Endodermal cell (in vitro differentiated cells): ENCODE results near the gene CPE. TPM values are rescaled to one million over a fixed set of nuclear protein-coding genes. Genes with fewer than 3 reads are reported as not detected.

Source experiments
- DNase-seq: peaks from one replicate; pipeline ENCODE4 v3.0.0-alpha.2; 2017
- H3K27ac ChIP-seq: 2 replicates; pipeline ENCODE4 v1.5.1; 2013; ENCODE audit warnings: mild to moderate bottlenecking, low read depth, low read length, moderate library complexity
- H3K27me3 ChIP-seq: 2 replicates; pipeline ENCODE4 v1.6.1; 2013; ENCODE audit warnings: mild to moderate bottlenecking, low read length, moderate library complexity; ENCODE audit not compliant: insufficient read depth, control insufficient read depth, poor library complexity, severe bottlenecking
- H3K36me3 ChIP-seq: 2 replicates; pipeline ENCODE4 v1.7.0; 2013; ENCODE audit warnings: mild to moderate bottlenecking, low read length, moderate library complexity; ENCODE audit not compliant: control insufficient read depth, insufficient read depth
- H3K4me1 ChIP-seq: one replicate; pipeline ENCODE4 v1.7.0; 2013; ENCODE audit warnings: low read length; ENCODE audit not compliant: control insufficient read depth, insufficient read depth
- H3K4me3 ChIP-seq: 2 replicates; pipeline ENCODE4 v1.5.1; 2013; ENCODE audit warnings: mild to moderate bottlenecking, low read length, moderate library complexity
- H3K9ac ChIP-seq: 2 replicates; pipeline ENCODE4 v1.6.1; 2013; ENCODE audit warnings: mild to moderate bottlenecking, low read length, moderate library complexity; ENCODE audit not compliant: poor library complexity, severe bottlenecking; ENCODE audit errors: extremely low read depth
- H3K9me3 ChIP-seq: 2 replicates; pipeline ENCODE4 v1.6.1; 2013; ENCODE audit warnings: mild to moderate bottlenecking, low read length, moderate library complexity; ENCODE audit not compliant: control insufficient read depth
- H3K27ac Mint-ChIP-seq: 2 replicates; pipeline ENCODE4 v1.8.0; 2020; ENCODE audit warnings: mixed read lengths
- H3K27me3 Mint-ChIP-seq: 2 replicates; pipeline ENCODE4 v1.8.0; 2021; ENCODE audit warnings: mild to moderate bottlenecking, mixed read lengths; ENCODE audit not compliant: insufficient read depth
- H3K36me3 Mint-ChIP-seq: 2 replicates; pipeline ENCODE4 v1.8.0; 2020; ENCODE audit warnings: low read depth, mixed read lengths
- H3K4me1 Mint-ChIP-seq: 2 replicates; pipeline ENCODE4 v1.8.0; 2020; ENCODE audit warnings: mixed read lengths
- H3K4me3 Mint-ChIP-seq: 2 replicates; pipeline ENCODE4 v1.8.0; 2020; ENCODE audit warnings: mild to moderate bottlenecking, moderate library complexity, mixed read lengths
- H3K9me3 Mint-ChIP-seq: 2 replicates; pipeline ENCODE4 v1.8.0; 2020; ENCODE audit warnings: mild to moderate bottlenecking, mixed read lengths
- WGBS, 2 experiments: methylation state at CpG; one replicate each; pipeline versions ENCODE4 v1.1.5 to v1.1.7; 2013; ENCODE audit warnings: missing lambda C conversion rate in 2 of 2, mixed read lengths in 1 of 2; ENCODE audit not compliant: insufficient coverage in 1 of 2, insufficient read length in 1 of 2; 5-methylcytosine and 5-hydroxymethylcytosine counted together
- total RNA-seq, 2 donors: library from RNA; stranded (reverse); fragmentation: NEBNext Ultra II Directional in 1 of 2; extraction: Animal tissue kit (Norgen Biotek cat#: 25700) in 1 of 2; gene quantifications; 2 replicates in 1 of 2; 3 replicates in 1 of 2; pipeline ENCODE4 v1.2.1, GENCODE V29; 2021
- TF ChIP-seq, protein P1 (sequence below): fragments of 200-600 bp; sonication (generic); conservative IDR thresholded peaks from 2 replicates; pipeline ENCODE4 v1.5.0; 2021; ENCODE audit warnings: antibody characterized with exemption, mild to moderate bottlenecking

The CPE gene
- total RNA-seq, 2 donors from 2014 or later = 237 to 298 TPM

DNA sequence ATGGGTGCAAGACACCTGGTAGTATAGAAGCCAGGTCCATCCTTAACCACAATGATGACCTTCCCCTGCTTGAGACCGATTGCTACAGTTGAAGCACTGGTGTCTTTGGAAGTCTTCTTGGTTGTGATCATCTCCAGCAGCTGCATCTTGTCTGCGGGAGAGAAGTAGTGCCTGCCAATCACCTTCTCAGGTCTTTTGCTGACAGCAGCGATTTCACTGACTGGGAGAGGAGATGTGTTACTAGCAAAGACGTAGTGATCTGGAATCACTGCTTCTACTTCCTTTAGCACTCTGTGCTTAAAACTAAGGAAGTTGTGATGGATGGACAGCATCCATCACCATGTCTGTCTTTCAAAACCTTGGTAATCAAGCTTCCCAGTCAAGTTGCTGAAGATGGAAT is 25.9 kb downstream of the CPE start:
- H3K9me3 Mint-ChIP-seq = no peaks in the 10 kb centered on the region
- H3K27me3 Mint-ChIP-seq = no peaks in the 10 kb centered on the region
- Histone ChIP-seq H3K4me1 (no peaks in the 10 kb centered on the region), H3K4me3 (no peak overlapping the region), H3K36me3 (peaks cover 70% of the 10 kb centered on the region), H3K9me3 (no peaks in the 10 kb centered on the region), H3K9ac (no peak overlapping the region), H3K27me3 (no peaks in the 10 kb centered on the region), H3K27ac (no peak overlapping the region)
- TF ChIP-seq, protein P1, sequence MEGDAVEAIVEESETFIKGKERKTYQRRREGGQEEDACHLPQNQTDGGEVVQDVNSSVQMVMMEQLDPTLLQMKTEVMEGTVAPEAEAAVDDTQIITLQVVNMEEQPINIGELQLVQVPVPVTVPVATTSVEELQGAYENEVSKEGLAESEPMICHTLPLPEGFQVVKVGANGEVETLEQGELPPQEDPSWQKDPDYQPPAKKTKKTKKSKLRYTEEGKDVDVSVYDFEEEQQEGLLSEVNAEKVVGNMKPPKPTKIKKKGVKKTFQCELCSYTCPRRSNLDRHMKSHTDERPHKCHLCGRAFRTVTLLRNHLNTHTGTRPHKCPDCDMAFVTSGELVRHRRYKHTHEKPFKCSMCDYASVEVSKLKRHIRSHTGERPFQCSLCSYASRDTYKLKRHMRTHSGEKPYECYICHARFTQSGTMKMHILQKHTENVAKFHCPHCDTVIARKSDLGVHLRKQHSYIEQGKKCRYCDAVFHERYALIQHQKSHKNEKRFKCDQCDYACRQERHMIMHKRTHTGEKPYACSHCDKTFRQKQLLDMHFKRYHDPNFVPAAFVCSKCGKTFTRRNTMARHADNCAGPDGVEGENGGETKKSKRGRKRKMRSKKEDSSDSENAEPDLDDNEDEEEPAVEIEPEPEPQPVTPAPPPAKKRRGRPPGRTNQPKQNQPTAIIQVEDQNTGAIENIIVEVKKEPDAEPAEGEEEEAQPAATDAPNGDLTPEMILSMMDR = no peak
- no peak overlapping the region for H3K4me3 Mint-ChIP-seq
- H3K27ac Mint-ChIP-seq = no peak overlapping the region
- H3K4me1 Mint-ChIP-seq = peaks cover 6% of the 10 kb centered on the region
- DNase-seq = no peak
- WGBS, 2 experiments = 71 to 92% methylated on average over 1 to 4 of the region's 4 CpGs
- H3K36me3 Mint-ChIP-seq = peaks cover 46% of the 10 kb centered on the region

DNA sequence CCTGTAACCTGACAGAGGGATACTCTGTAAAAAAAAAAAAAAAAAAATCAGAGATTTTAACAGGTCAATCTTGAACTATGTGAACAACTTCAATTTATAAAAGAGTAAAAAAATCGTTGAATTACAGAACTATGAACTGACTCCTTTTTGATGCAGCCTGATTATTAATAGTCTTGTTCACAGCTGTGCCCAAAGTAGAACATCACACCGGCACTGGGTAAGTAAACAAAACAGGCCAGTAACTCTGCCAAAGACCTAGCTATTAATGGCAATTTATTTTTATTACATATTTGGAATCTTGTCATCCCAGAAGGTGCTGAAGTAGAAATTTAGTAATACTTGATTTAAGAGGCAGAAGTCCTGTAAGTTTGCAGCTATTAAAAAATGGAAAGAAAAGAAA is 31.4 kb downstream of the CPE start:
- Histone ChIP-seq H3K4me1 (no peaks in the 10 kb centered on the region), H3K4me3 (no peak overlapping the region), H3K27me3 (no peaks in the 10 kb centered on the region), H3K27ac (no peak overlapping the region), H3K9me3 (no peaks in the 10 kb centered on the region), H3K36me3 (peaks cover 61% of the 10 kb centered on the region), H3K9ac (no peak overlapping the region)
- Mint-ChIP-seq H3K9me3 (no peaks in the 10 kb centered on the region), H3K36me3 (peaks cover 28% of the 10 kb centered on the region), H3K27ac (no peak overlapping the region), H3K4me1 (no peaks in the 10 kb centered on the region), H3K4me3 (no peak overlapping the region), H3K27me3 (no peaks in the 10 kb centered on the region)
- WGBS, 2 experiments = 75 to 94% methylated on average over 1 to 2 of the region's 2 CpGs
- TF ChIP-seq, protein P1 = no peak
- DNase-seq = no peak

DNA sequence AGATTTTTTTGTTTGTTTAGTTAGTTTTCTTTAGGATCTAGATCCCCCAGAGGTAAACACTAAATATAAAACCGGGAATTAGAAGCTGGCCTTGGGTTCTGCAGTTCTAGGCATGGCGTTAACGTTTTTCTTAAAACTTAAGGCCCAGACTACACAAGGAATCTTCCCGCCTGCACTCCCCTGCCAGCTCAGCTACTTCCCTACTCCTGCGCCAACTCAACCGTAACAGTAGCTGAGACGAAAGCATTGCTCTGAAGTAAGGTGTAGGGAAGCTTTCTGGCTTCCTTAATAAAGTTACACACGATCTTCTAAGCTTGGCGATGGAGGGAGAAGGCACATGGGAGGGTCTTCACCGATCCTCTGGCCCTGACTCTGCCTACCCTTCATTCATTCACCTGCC is 37.1 kb downstream of the CPE start:
- WGBS, 2 experiments = 50 to 85% methylated on average over 2 to 10 of the region's 10 CpGs
- no peaks in the 10 kb centered on the region for H3K4me1 ChIP-seq
- peaks cover 37% of the 10 kb centered on the region for H3K36me3 ChIP-seq
- Mint-ChIP-seq H3K4me3 (no peak overlapping the region), H3K9me3 (no peaks in the 10 kb centered on the region), H3K4me1 (no peaks in the 10 kb centered on the region), H3K27ac (no peak overlapping the region), H3K36me3 (peaks cover 13% of the 10 kb centered on the region), H3K27me3 (no peaks in the 10 kb centered on the region)
- no peak overlapping the region for H3K9ac ChIP-seq
- H3K4me3 ChIP-seq = no peak overlapping the region
- DNase-seq = no peak
- no peaks in the 10 kb centered on the region for H3K27me3 ChIP-seq
- H3K27ac ChIP-seq = no peak overlapping the region
- H3K9me3 ChIP-seq = no peaks in the 10 kb centered on the region
- TF ChIP-seq, protein P1 = no peak
